Measurements from ENCODE around the gene ESAM. TPM values are rescaled to one million over a fixed set of nuclear protein-coding genes. Genes with fewer than 3 reads are reported as not detected.

ESAM gene
- total RNA-seq, 1 donor from 2014 or later, result 9.4 TPM

GRCh38 chr11:124761301-124762104 is 587 bp downstream of the ESAM start:
- peak overlapping the region; percentile 86 for H3K27ac ChIP-seq (ENCODE audit: low read depth, low read length)
- peaks cover 0 to 9% (median 0%) of the 10 kb centered on the region in 3 donors for H3K36me3 ChIP-seq (ENCODE audit: control insufficient read depth in 3 of 3, insufficient read depth in 3 of 3, low read length in 3 of 3)
- H3K4me3 ChIP-seq (ENCODE audit: low read length in 3 of 3), result peak overlapping the region; percentile 68 to 79 (median 74)
- H3K9ac ChIP-seq (ENCODE audit: low read depth in 1 of 3, low read length in 3 of 3), result peak overlapping the region; percentile 70 to 79 (median 72)
- H3K9me3 ChIP-seq (ENCODE audit: control insufficient read depth in 3 of 3, low read length in 3 of 3), result no peaks in the 10 kb centered on the region
- H3K4me1 ChIP-seq (ENCODE audit: control insufficient read depth in 3 of 3, insufficient read depth in 3 of 3, low read length in 3 of 3), result peaks cover 31 to 42% (median 35%) of the 10 kb centered on the region in 3 donors
- H3K27me3 ChIP-seq (ENCODE audit: control insufficient read depth in 3 of 3, insufficient read depth in 3 of 3, low read length in 3 of 3), result peaks cover 58 to 65% (median 59%) of the 10 kb centered on the region in 3 donors

GRCh38 chr11:124760806-124761205 is 1.3 kb downstream of the ESAM start:
- Histone ChIP-seq H3K4me3 (ENCODE audit: low read length in 3 of 3) (peak overlapping the region; percentile 68 to 79 (median 74)), H3K9me3 (ENCODE audit: control insufficient read depth in 3 of 3, low read length in 3 of 3) (no peaks in the 10 kb centered on the region), H3K36me3 (ENCODE audit: control insufficient read depth in 3 of 3, insufficient read depth in 3 of 3, low read length in 3 of 3) (peaks cover 0 to 9% (median 0%) of the 10 kb centered on the region in 3 donors), H3K4me1 (ENCODE audit: control insufficient read depth in 3 of 3, insufficient read depth in 3 of 3, low read length in 3 of 3) (peaks cover 37 to 46% (median 38%) of the 10 kb centered on the region in 3 donors), H3K9ac (ENCODE audit: low read depth in 1 of 3, low read length in 3 of 3) (peak overlapping the region; percentile 70 to 79 (median 72)), H3K27ac (ENCODE audit: low read depth, low read length) (peak overlapping the region; percentile 86), H3K27me3 (ENCODE audit: control insufficient read depth in 3 of 3, insufficient read depth in 3 of 3, low read length in 3 of 3) (peaks cover 65 to 72% (median 65%) of the 10 kb centered on the region in 3 donors)

GRCh38 chr11:124760205-124760652 is 1.9 kb downstream of the ESAM start:
- peaks cover 0 to 3% (median 0%) of the 10 kb centered on the region in 3 donors for H3K36me3 ChIP-seq (ENCODE audit: control insufficient read depth in 3 of 3, insufficient read depth in 3 of 3, low read length in 3 of 3)
- H3K27me3 ChIP-seq (ENCODE audit: control insufficient read depth in 3 of 3, insufficient read depth in 3 of 3, low read length in 3 of 3), result peaks cover 66 to 73% (median 66%) of the 10 kb centered on the region in 3 donors
- peaks cover 37 to 46% (median 38%) of the 10 kb centered on the region in 3 donors for H3K4me1 ChIP-seq (ENCODE audit: control insufficient read depth in 3 of 3, insufficient read depth in 3 of 3, low read length in 3 of 3)
- peak overlapping the region; percentile 86 for H3K27ac ChIP-seq (ENCODE audit: low read depth, low read length)
- H3K9ac ChIP-seq (ENCODE audit: low read depth in 1 of 3, low read length in 3 of 3), result peak overlapping the region; percentile 72 to 79 (median 75)
- peak overlapping the region; percentile 68 to 79 (median 74) for H3K4me3 ChIP-seq (ENCODE audit: low read length in 3 of 3)
- no peaks in the 10 kb centered on the region for H3K9me3 ChIP-seq (ENCODE audit: control insufficient read depth in 3 of 3, low read length in 3 of 3)

- Histone ChIP-seq H3K27me3 (ENCODE audit: control insufficient read depth in 3 of 3, insufficient read depth in 3 of 3, low read length in 3 of 3) (peaks cover 66 to 73% (median 66%) of the 10 kb centered on the region in 3 donors), H3K9ac (ENCODE audit: low read depth in 1 of 3, low read length in 3 of 3) (peak overlapping the region; percentile 72 to 79 (median 75)), H3K4me1 (ENCODE audit: control insufficient read depth in 3 of 3, insufficient read depth in 3 of 3, low read length in 3 of 3) (peaks cover 37 to 46% (median 41%) of the 10 kb centered on the region in 3 donors)
Observed at GRCh38 chr11:124759266-124760204, 2.6 kb downstream of the ESAM start.

GRCh38 chr11:124758355-124759265 is 3.5 kb downstream of the ESAM start:
- H3K4me3 ChIP-seq (ENCODE audit: low read length in 3 of 3), result peak overlapping the region; percentile 50 to 66 (median 64)
- peaks cover 66 to 73% (median 68%) of the 10 kb centered on the region in 3 donors for H3K27me3 ChIP-seq (ENCODE audit: control insufficient read depth in 3 of 3, insufficient read depth in 3 of 3, low read length in 3 of 3)
- peak overlapping the region; percentile 86 for H3K27ac ChIP-seq (ENCODE audit: low read depth, low read length)
- H3K9ac ChIP-seq (ENCODE audit: low read depth in 1 of 3, low read length in 3 of 3), result peak overlapping the region; percentile 45 to 79 (median 61)
- peaks cover 0 to 8% (median 4%) of the 10 kb centered on the region in 3 donors for H3K36me3 ChIP-seq (ENCODE audit: control insufficient read depth in 3 of 3, insufficient read depth in 3 of 3, low read length in 3 of 3)
- H3K9me3 ChIP-seq (ENCODE audit: control insufficient read depth in 3 of 3, low read length in 3 of 3), result no peaks in the 10 kb centered on the region
- H3K4me1 ChIP-seq (ENCODE audit: control insufficient read depth in 3 of 3, insufficient read depth in 3 of 3, low read length in 3 of 3), result peaks cover 36 to 45% (median 44%) of the 10 kb centered on the region in 3 donors

More at GRCh38 chr11:124759266-124760204, 2.6 kb downstream of the ESAM start:
- H3K4me3 ChIP-seq (ENCODE audit: low read length in 3 of 3), result peak overlapping the region; percentile 68 to 79 (median 74)
- H3K27ac ChIP-seq (ENCODE audit: low read depth, low read length), result peak overlapping the region; percentile 86
- no peaks in the 10 kb centered on the region for H3K9me3 ChIP-seq (ENCODE audit: control insufficient read depth in 3 of 3, low read length in 3 of 3)
- H3K36me3 ChIP-seq (ENCODE audit: control insufficient read depth in 3 of 3, insufficient read depth in 3 of 3, low read length in 3 of 3), result peaks cover 0 to 4% (median 0%) of the 10 kb centered on the region in 3 donors

- peaks cover 25 to 39% (median 33%) of the 10 kb centered on the region in 3 donors for H3K4me1 ChIP-seq (ENCODE audit: control insufficient read depth in 3 of 3, insufficient read depth in 3 of 3, low read length in 3 of 3)
- H3K27me3 ChIP-seq (ENCODE audit: control insufficient read depth in 3 of 3, insufficient read depth in 3 of 3, low read length in 3 of 3), result peaks cover 59 to 72% (median 62%) of the 10 kb centered on the region in 3 donors
- no peak overlapping the region for H3K9ac ChIP-seq (ENCODE audit: low read depth in 1 of 3, low read length in 3 of 3)
- H3K36me3 ChIP-seq (ENCODE audit: control insufficient read depth in 3 of 3, insufficient read depth in 3 of 3, low read length in 3 of 3), result peaks cover 0 to 8% (median 4%) of the 10 kb centered on the region in 3 donors
- H3K4me3 ChIP-seq (ENCODE audit: low read length in 3 of 3), result no peak overlapping the region
- H3K9me3 ChIP-seq (ENCODE audit: control insufficient read depth in 3 of 3, low read length in 3 of 3), result no peaks in the 10 kb centered on the region
- no peak overlapping the region for H3K27ac ChIP-seq (ENCODE audit: low read depth, low read length)
Observed at GRCh38 chr11:124757320-124757719, 4.8 kb downstream of the ESAM start.

- Histone ChIP-seq H3K27ac (ENCODE audit: low read depth, low read length) (no peak overlapping the region), H3K9ac (ENCODE audit: low read depth in 1 of 3, low read length in 3 of 3) (no peak overlapping the region), H3K4me1 (ENCODE audit: control insufficient read depth in 3 of 3, insufficient read depth in 3 of 3, low read length in 3 of 3) (peaks cover 24 to 36% (median 29%) of the 10 kb centered on the region in 3 donors), H3K4me3 (ENCODE audit: low read length in 3 of 3) (no peak overlapping the region), H3K27me3 (ENCODE audit: control insufficient read depth in 3 of 3, insufficient read depth in 3 of 3, low read length in 3 of 3) (peaks cover 57 to 71% (median 57%) of the 10 kb centered on the region in 3 donors), H3K9me3 (ENCODE audit: control insufficient read depth in 3 of 3, low read length in 3 of 3) (no peaks in the 10 kb centered on the region), H3K36me3 (ENCODE audit: control insufficient read depth in 3 of 3, insufficient read depth in 3 of 3, low read length in 3 of 3) (peaks cover 0 to 8% (median 4%) of the 10 kb centered on the region in 3 donors)
Observed at GRCh38 chr11:124756753-124757227, 5.3 kb downstream of the ESAM start.

- Histone ChIP-seq H3K36me3 (ENCODE audit: control insufficient read depth in 3 of 3, insufficient read depth in 3 of 3, low read length in 3 of 3) (peaks cover 0 to 8% (median 4%) of the 10 kb centered on the region in 3 donors), H3K9me3 (ENCODE audit: control insufficient read depth in 3 of 3, low read length in 3 of 3) (no peaks in the 10 kb centered on the region), H3K9ac (ENCODE audit: low read depth in 1 of 3, low read length in 3 of 3) (no peak overlapping the region), H3K27me3 (ENCODE audit: control insufficient read depth in 3 of 3, insufficient read depth in 3 of 3, low read length in 3 of 3) (peaks cover 57 to 71% (median 57%) of the 10 kb centered on the region in 3 donors), H3K27ac (ENCODE audit: low read depth, low read length) (no peak overlapping the region), H3K4me1 (ENCODE audit: control insufficient read depth in 3 of 3, insufficient read depth in 3 of 3, low read length in 3 of 3) (peaks cover 24 to 37% (median 27%) of the 10 kb centered on the region in 3 donors), H3K4me3 (ENCODE audit: low read length in 3 of 3) (no peak overlapping the region)
Observed at GRCh38 chr11:124756033-124756752, 5.9 kb downstream of the ESAM start.

Data from skeletal muscle tissue (tissue), 4 donors.